Neuron (in vitro differentiated cells): ENCODE measurements around the gene SDC4.

Source experiments
- H2AFZ ChIP-seq: one replicate; pipeline ENCODE4 v1.6.1; 2013; ENCODE audit warnings: low read depth, mild to moderate bottlenecking, inconsistent platforms, low read length, moderate library complexity
- H3K27me3 ChIP-seq: one replicate; pipeline ENCODE4 v1.6.1; 2013; ENCODE audit warnings: low read length; ENCODE audit not compliant: insufficient read depth
- H3K36me3 ChIP-seq: one replicate; pipeline ENCODE4 v1.6.1; 2013; ENCODE audit warnings: low read length; ENCODE audit not compliant: insufficient read depth
- H3K4me1 ChIP-seq: one replicate; pipeline ENCODE4 v1.6.1; 2013; ENCODE audit warnings: low read length; ENCODE audit not compliant: insufficient read depth
- H3K4me3 ChIP-seq: 2 replicates; pipeline ENCODE4 v1.5.1; 2013; ENCODE audit warnings: mild to moderate bottlenecking, low read length, moderate library complexity
- H3K9me3 ChIP-seq: one replicate; pipeline ENCODE4 v1.6.1; 2013; ENCODE audit warnings: low read length

SDC4 gene

DNA sequence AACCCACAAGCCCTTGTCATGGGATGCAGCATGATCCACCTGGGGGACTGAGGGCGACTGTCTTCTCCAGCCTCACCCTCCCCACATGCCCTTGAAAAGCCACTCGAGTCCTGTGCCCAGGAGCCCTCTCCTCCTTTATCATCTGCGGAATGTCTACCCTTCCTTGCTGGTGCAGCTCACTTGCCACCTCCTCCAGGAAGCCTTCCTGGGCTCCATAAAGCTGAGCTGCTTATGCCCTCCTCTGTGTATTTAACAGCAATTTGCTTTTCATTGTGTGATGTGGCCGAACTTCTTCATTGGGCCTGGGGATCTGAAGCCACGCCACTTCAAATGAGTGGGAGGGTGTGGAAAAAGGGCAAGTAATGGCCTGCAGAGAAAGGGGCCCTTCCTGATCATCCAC lies 59.4 kb downstream of the SDC4 start:
- H2AFZ ChIP-seq = no peak overlapping the region
- no peaks in the 10 kb centered on the region for H3K9me3 ChIP-seq
- H3K4me1 ChIP-seq = peaks cover 7% of the 10 kb centered on the region
- no peaks in the 10 kb centered on the region for H3K36me3 ChIP-seq
- H3K4me3 ChIP-seq = no peak overlapping the region
- H3K27me3 ChIP-seq = no peaks in the 10 kb centered on the region

DNA sequence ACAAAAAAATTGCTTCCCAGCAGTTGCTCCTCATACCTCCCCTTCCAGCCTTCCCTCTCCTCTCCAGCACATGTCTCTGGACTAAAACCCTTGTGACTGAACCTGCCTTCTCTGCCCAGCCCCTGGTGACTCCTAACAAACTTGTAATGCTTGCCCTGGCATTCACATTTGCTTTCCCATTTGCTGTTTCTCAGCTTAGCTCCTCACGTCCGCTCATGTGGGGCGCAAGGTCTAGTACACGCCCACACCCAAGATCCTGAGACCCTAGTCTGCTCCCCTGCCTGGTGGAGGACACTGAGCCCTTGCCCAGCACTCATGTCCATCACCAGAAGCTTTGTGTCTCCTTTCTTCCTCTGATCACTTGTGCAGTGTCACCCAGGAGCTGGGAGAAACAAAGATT lies 59.8 kb downstream of the SDC4 start:
- Histone ChIP-seq H3K9me3 (no peaks in the 10 kb centered on the region), H3K4me1 (peaks cover 7% of the 10 kb centered on the region), H3K36me3 (no peaks in the 10 kb centered on the region), H2AFZ (no peak overlapping the region), H3K27me3 (no peaks in the 10 kb centered on the region), H3K4me3 (no peak overlapping the region)

DNA sequence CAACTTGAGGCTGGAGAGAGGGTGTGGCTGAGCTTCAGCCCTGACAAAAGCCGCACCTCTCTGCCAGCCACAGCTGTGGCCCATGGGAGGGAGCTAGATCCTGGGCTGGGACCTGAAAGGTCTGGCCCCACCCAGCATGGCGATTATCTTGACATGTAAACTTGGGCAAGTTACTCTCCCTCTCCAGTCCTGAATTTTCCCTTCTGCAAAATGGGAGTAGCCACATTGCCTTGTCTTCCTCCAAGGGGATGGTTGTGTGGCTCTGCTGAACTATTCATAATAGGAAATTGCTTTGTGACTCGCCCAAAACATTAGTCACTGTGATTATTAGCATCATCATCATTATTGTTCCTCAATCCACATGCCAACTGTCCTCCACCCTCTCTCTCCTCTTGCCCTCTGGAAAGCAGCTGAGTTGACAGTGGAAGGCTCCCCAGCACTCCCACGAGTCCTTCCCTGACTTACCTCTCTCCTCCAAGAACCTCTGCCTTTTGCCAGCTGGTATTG lies 64.6 kb downstream of the SDC4 start:
- Histone ChIP-seq H3K27me3 (no peaks in the 10 kb centered on the region), H2AFZ (no peak overlapping the region), H3K9me3 (no peaks in the 10 kb centered on the region), H3K4me1 (no peaks in the 10 kb centered on the region), H3K4me3 (no peak overlapping the region), H3K36me3 (no peaks in the 10 kb centered on the region)

DNA sequence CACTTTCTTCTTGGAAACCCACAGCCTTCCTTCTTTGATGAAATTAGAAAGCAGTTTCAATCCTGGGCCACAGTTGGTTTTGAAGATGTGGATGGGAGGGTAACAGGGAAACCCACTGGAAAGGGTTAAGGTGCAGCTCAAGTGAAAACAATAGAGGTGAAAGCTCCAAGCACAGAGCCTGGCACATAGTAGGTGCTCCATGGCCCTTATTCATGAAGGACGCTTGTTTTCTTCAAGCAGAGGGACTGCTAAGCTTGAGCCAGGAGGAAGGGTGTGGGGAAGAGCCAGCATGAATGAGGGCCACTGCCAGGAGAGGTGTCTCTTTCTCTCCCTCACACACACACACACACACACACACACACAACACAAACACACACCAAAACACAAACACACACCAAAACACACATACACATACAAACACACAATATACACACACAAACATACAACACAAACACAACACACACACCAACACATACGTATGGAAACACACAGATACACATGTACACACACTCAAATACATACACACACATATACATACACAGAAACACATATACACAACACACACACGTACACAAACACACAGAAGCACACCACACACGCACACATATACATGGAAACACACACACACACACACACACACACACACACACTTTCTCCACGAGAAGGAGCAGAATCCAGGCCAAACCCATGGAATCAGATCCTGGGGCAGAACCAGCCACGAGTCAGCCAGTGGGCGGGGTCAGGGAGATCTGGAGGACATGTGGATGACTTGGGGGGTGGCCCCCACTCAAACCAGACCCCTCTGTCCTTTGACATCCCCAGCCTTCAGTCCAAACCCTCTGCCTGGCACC lies 65.3 kb downstream of the SDC4 start:
- Histone ChIP-seq H3K36me3 (no peaks in the 10 kb centered on the region), H2AFZ (no peak overlapping the region), H3K4me3 (no peak overlapping the region), H3K9me3 (no peaks in the 10 kb centered on the region), H3K27me3 (no peaks in the 10 kb centered on the region), H3K4me1 (no peaks in the 10 kb centered on the region)

- no peaks in the 10 kb centered on the region for H3K4me1 ChIP-seq
- no peaks in the 10 kb centered on the region for H3K9me3 ChIP-seq
- H3K27me3 ChIP-seq = no peaks in the 10 kb centered on the region
- H2AFZ ChIP-seq = no peak overlapping the region
- no peak overlapping the region for H3K4me3 ChIP-seq
- no peaks in the 10 kb centered on the region for H3K36me3 ChIP-seq
These were observed 68.2 kb downstream of the SDC4 start for GRCh38 chr20:45279992-45280391.

DNA sequence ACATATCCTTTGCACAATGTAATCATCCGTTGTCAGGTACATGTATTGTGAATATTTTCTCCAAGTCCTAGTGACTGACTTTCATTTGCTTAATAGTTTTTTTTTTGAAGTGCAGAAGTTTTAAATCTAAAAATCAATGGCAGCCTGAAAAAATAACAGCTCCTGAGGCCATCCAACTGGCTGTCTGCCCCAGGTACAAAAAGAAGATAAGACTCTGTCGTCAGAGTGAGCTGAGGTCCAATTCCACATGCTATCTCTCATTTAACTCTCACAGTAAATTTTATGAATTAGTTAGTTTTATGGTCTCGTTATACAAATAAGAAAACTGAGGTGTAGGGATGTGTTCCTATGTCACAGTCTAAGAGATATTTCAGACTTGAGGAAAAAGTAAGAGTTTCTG lies 72.9 kb downstream of the SDC4 start:
- no peaks in the 10 kb centered on the region for H3K9me3 ChIP-seq
- H2AFZ ChIP-seq = no peak overlapping the region
- peaks cover 2% of the 10 kb centered on the region for H3K27me3 ChIP-seq
- no peaks in the 10 kb centered on the region for H3K36me3 ChIP-seq
- H3K4me1 ChIP-seq = no peaks in the 10 kb centered on the region
- no peak overlapping the region for H3K4me3 ChIP-seq
